Activated T-cell treated with anti-CD3 and anti-CD28 coated beads, Interleukin-2, amount 50 U/mL, for 24 hours (primary cell): Measurements from ENCODE around the gene LEFTY1.
"Not testable (repeated sequence)": the region's sequence is repeated elsewhere in the genome, so short reads cannot be mapped to it uniquely, and the experiment has no call there.

ENCODE experiments used
- DNase-seq: peaks from one replicate; pipeline ENCODE4 v3.0.0-alpha.2; 2020
- H3K27ac Mint-ChIP-seq: 2 replicates; pipeline ENCODE4 v1.8.0; 2020; ENCODE audit warnings: mild to moderate bottlenecking, mixed read lengths
- H3K27me3 Mint-ChIP-seq: 2 replicates; pipeline ENCODE4 v1.8.0; 2020; ENCODE audit warnings: mixed read lengths
- H3K36me3 Mint-ChIP-seq: 2 replicates; pipeline ENCODE4 v1.8.0; 2020; ENCODE audit warnings: low read depth, mixed read lengths
- H3K4me1 Mint-ChIP-seq: 2 replicates; pipeline ENCODE4 v1.8.0; 2020; ENCODE audit warnings: low read depth, mixed read lengths
- H3K4me3 Mint-ChIP-seq: 2 replicates; pipeline ENCODE4 v1.8.0; 2020; ENCODE audit warnings: mild to moderate bottlenecking, moderate library complexity, mixed read lengths
- H3K9me3 Mint-ChIP-seq: 2 replicates; pipeline ENCODE4 v1.8.0; 2020; ENCODE audit warnings: mixed read lengths

The LEFTY1 gene, protein sequence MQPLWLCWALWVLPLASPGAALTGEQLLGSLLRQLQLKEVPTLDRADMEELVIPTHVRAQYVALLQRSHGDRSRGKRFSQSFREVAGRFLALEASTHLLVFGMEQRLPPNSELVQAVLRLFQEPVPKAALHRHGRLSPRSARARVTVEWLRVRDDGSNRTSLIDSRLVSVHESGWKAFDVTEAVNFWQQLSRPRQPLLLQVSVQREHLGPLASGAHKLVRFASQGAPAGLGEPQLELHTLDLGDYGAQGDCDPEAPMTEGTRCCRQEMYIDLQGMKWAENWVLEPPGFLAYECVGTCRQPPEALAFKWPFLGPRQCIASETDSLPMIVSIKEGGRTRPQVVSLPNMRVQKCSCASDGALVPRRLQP

GRCh38 chr1:225888898-225889601 lies at the start of gene LEFTY1:
Gene LEFTY1 (minus strand): TSS chr1:225889146. CDS start chr1:225889066, 80 bp downstream.
- Mint-ChIP-seq H3K9me3 (no peaks in the 10 kb centered on the region), H3K27me3 (no peaks in the 10 kb centered on the region), H3K4me1 (peaks cover 5% of the 10 kb centered on the region), H3K27ac (no peak within 1 kb of the TSS), H3K4me3 (no peak within 1 kb of the TSS), H3K36me3 (no peaks in the 10 kb centered on the region)
- no peak for DNase-seq

GRCh38 chr1:225937048-225937968 lies 48.4 kb upstream of the LEFTY1 start:
- no peak overlapping the region for H3K4me3 Mint-ChIP-seq
- no peak for DNase-seq
- peaks cover 2% of the 10 kb centered on the region for H3K4me1 Mint-ChIP-seq
- no peak overlapping the region for H3K27ac Mint-ChIP-seq
- peaks cover 5% of the 10 kb centered on the region for H3K27me3 Mint-ChIP-seq
- no peaks in the 10 kb centered on the region for H3K9me3 Mint-ChIP-seq
- H3K36me3 Mint-ChIP-seq = no peaks in the 10 kb centered on the region

- H3K9me3 Mint-ChIP-seq = no peaks in the 10 kb centered on the region
- no peaks in the 10 kb centered on the region for H3K36me3 Mint-ChIP-seq
- DNase-seq = no peak
- peaks cover 2% of the 10 kb centered on the region for H3K4me1 Mint-ChIP-seq
- no peak overlapping the region for H3K27ac Mint-ChIP-seq
- H3K27me3 Mint-ChIP-seq = peaks cover 5% of the 10 kb centered on the region
- no peak overlapping the region for H3K4me3 Mint-ChIP-seq
Measured at GRCh38 chr1:225936523-225936922, 47.6 kb upstream of the LEFTY1 start.

DNA sequence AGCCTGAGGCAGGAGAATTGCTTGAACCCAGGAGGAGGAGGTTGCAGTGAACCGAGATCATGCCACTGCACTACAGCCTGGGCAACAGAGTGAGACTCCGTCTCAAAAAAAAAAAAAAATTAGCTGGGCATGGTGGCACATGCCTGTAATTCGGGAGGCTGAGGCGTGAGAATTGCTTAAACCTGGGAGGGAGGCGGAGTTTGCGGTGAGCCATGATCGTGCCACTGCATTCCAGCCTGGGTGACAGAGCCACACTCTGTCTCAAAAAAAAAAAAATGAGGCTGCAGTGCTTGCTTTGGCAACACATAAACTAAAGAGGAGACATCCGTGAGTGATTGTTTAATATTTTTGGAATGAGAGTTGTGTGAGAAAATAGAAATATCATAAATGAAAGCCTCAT lies 47.1 kb upstream of the LEFTY1 start:
- not testable (repeated sequence) for H3K27me3 Mint-ChIP-seq, H3K4me1 Mint-ChIP-seq, H3K36me3 Mint-ChIP-seq, H3K27ac Mint-ChIP-seq, H3K9me3 Mint-ChIP-seq, H3K4me3 Mint-ChIP-seq, DNase-seq

DNA sequence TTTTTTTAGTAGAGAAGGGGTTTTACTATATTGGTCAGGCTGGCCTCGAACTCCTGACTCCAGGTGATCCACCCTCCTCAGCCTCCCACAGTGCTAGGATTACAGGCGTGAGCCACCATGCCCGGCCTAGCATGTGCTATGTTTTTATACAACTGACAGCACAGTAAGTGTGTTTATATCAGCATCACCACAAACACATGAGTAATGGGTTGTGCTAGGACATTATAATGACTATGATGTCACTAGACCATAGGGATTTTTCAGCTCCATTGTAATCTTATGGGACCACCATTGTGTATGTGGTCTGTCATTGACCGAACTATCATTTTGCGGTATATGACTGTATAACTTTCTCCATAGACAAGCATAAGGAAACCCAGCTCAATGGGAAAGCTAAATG lies 45.8 kb upstream of the LEFTY1 start:
- no peak for DNase-seq
- Mint-ChIP-seq H3K4me1 (no peaks in the 10 kb centered on the region), H3K4me3 (no peak overlapping the region), H3K36me3 (no peaks in the 10 kb centered on the region), H3K27ac (no peak overlapping the region), H3K9me3 (no peaks in the 10 kb centered on the region), H3K27me3 (no peaks in the 10 kb centered on the region)

DNA sequence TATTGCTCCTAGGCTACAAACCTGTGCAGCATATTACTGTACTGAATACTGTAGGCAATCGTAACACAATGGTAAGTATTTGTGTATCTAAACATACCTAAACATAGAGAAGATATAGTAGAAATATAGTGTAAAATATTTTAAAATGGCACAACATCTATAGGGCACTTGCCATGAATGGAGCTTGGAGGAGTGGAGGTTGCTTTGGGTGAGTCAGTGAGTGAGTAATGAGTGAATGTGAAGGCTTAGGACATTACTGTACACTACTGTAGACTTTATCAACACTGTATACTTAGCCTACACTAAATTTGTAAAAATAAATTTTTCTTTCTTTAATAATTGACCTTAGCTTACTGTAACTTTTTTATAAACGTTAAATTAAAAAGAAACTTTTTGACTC lies 44.1 kb upstream of the LEFTY1 start:
- H3K27ac Mint-ChIP-seq = no peak overlapping the region

GRCh38 chr1:225931270-225932136 lies 42.6 kb upstream of the LEFTY1 start:
- Mint-ChIP-seq H3K9me3 (no peaks in the 10 kb centered on the region), H3K4me3 (no peak overlapping the region), H3K27me3 (no peaks in the 10 kb centered on the region), H3K27ac (no peak overlapping the region), H3K36me3 (no peaks in the 10 kb centered on the region), H3K4me1 (peaks cover 21% of the 10 kb centered on the region)
- no peak for DNase-seq

More for the DNA sequence above, 44.1 kb upstream of the LEFTY1 start:
- Mint-ChIP-seq H3K9me3 (no peaks in the 10 kb centered on the region), H3K4me3 (no peak overlapping the region), H3K27me3 (no peaks in the 10 kb centered on the region), H3K4me1 (peaks cover 13% of the 10 kb centered on the region), H3K36me3 (no peaks in the 10 kb centered on the region)
- DNase-seq = no peak

DNA sequence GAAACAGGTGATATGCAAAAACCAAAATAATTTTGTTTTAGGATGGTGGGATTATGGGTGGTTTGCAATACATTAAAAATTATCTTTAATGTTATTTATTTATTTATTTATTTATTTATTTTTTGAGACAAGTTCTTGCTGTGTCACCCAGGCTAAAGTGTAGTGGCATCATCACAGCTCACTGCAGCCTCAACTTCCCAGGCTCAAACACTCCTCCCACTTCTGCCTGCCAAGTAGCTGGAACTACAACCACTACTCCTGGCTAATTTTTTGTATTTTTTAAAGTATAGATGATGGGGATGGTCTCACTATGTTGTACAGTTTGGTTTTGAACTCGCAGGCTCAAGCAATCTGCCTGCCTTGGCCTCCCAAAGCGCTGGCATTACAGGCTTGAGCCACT lies 41.6 kb upstream of the LEFTY1 start:
- no peaks in the 10 kb centered on the region for H3K9me3 Mint-ChIP-seq
- no peaks in the 10 kb centered on the region for H3K27me3 Mint-ChIP-seq
- no peak for DNase-seq
- peaks cover 22% of the 10 kb centered on the region for H3K4me1 Mint-ChIP-seq
- H3K27ac Mint-ChIP-seq = no peak overlapping the region
- no peaks in the 10 kb centered on the region for H3K36me3 Mint-ChIP-seq
- H3K4me3 Mint-ChIP-seq = no peak overlapping the region

- H3K4me3 Mint-ChIP-seq, H3K27me3 Mint-ChIP-seq, H3K36me3 Mint-ChIP-seq, H3K9me3 Mint-ChIP-seq, DNase-seq: not testable (repeated sequence)
- Mint-ChIP-seq H3K27ac (peak overlapping the region; percentile 86), H3K4me1 (peaks cover 25% of the 10 kb centered on the region)
Measured at GRCh38 chr1:225929462-225929861, 40.5 kb upstream of the LEFTY1 start.

GRCh38 chr1:225928186-225929175 lies 39.5 kb upstream of the LEFTY1 start:
- H3K4me1 Mint-ChIP-seq = peaks cover 26% of the 10 kb centered on the region
- no peak overlapping the region for H3K4me3 Mint-ChIP-seq

DNA sequence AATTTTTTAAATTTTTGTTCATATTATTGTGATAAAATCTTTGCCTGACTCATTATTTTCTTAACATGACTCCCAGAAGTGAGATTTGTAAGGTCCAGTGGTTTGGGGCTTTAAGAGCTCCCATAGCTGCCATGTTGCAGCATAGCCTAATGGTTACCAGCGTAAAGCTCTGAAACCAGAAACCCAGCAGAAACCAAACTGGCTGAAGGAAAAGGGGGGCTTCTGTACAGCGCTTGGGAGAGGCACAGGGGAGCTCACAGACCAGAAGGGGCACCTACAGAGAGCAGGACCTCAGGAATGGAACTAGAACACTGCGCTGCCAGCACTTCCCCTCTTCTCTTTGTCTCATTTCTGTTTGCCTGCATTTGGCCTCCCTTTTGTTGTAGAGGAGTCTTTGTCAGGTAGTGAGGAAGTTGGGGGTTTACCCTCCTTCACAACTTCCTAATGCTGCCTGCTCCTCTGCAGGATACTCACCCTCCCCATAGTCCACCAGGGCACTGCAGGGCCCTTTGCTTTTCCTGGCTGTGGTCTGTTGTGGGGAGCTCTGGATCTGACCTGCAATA lies 37.7 kb upstream of the LEFTY1 start:
- H3K27ac Mint-ChIP-seq = no peak overlapping the region

More at GRCh38 chr1:225928186-225929175, 39.5 kb upstream of the LEFTY1 start:
- no peaks in the 10 kb centered on the region for H3K9me3 Mint-ChIP-seq
- H3K27ac Mint-ChIP-seq = peak overlapping the region; percentile 89
- DNase-seq = peak; percentile 45
- no peaks in the 10 kb centered on the region for H3K27me3 Mint-ChIP-seq
- peaks cover 6% of the 10 kb centered on the region for H3K36me3 Mint-ChIP-seq

DNA sequence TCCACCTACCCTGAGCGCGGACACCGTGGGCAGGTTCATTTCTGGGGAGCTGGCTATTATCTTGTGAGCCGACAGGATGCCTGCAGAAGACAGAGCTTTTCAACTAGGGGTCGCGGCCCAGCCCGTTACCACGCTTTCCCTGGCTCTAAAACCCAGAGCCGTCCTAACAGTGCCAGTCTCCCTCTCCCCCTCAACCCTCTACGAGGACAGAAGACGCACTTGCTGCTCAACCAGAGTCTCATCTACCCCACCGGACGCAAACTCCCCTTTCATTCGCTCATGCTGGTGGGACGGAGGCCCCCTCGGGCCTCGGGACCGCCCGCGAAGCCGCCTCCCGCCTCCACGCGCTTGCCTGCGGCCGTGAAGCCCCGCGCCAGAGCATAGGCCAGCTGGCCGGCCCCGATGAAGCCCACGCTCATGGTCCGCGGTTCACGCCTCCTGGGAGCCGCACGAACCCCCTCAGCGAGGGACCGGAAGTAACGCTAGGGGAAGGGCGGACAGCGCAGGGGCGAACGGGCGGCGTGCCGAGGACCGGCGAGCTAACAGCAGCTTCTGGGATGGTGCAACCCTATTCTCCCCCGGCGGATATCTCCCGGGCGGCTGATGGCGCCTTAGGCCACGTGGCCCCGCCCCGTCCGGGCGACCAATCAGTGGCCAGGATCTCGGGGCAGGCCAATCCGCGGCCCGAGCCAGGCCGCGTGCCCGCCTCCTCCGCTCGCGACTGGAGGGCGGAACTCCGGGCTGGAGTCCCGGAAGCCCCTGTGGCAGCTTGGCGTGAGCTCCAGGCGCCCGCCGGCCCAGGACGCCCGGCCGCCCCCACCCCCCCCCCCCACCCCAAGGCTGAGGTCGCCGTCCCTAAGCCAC lies 35.0 kb upstream of the LEFTY1 start, which contains the start of gene PYCR2:
Gene PYCR2 (minus strand): TSS at position 559 of the 864 bp plus-strand sequence. CDS start 140 bp downstream, at position 419.
- Mint-ChIP-seq H3K9me3 (no peaks in the 10 kb centered on the region), H3K27ac (peak within 1 kb of the TSS; percentile 97), H3K27me3 (no peaks in the 10 kb centered on the region), H3K36me3 (peaks cover 48% of the 10 kb centered on the region), H3K4me3 (peak within 1 kb of the TSS; percentile 96), H3K4me1 (peaks cover 61% of the 10 kb centered on the region)
- peak; percentile 96 for DNase-seq

More for the DNA sequence above, 37.7 kb upstream of the LEFTY1 start:
- DNase-seq = no peak
- Mint-ChIP-seq H3K4me1 (peaks cover 41% of the 10 kb centered on the region), H3K27me3 (no peaks in the 10 kb centered on the region), H3K36me3 (peaks cover 21% of the 10 kb centered on the region), H3K9me3 (no peaks in the 10 kb centered on the region), H3K4me3 (no peak overlapping the region)
